GM21576 (cell line): ENCODE measurements around the gene DPP6.
"Not testable (repeated sequence)": the region's sequence is repeated elsewhere in the genome, so short reads cannot be mapped to it uniquely, and the experiment has no call there.

Source experiments
- ATAC-seq: cut with Tn5 transposase; IDR thresholded peaks from one replicate; pipeline ENCODE4 v1.9.1; 2021; ENCODE audit warnings: mild to moderate bottlenecking, moderate library complexity; ENCODE audit not compliant: unreplicated experiment

Gene DPP6

GRCh38 chr7:154914996-154915380, 862.8 kb downstream of the DPP6 start:
- ATAC-seq, result no peak

DNA sequence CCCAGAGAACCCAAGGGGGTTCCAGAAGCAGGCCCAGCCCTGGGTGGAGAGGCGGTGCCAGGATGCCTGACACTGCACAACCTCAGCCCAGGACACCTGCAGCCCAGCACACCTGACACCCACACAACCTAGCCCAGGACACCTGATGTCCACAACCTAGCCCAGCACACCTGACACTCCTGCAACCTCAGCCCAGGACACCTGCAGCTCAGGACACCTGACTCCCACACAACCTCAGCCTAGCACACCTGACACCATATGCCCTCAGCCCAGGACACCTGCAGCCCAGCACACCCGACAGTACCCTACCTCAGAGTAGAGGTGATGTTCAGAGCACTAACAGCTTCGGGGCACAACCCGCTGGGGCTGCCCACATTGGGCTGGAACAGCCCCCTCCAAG, 863.4 kb downstream of the DPP6 start:
- ATAC-seq, result no peak

DNA sequence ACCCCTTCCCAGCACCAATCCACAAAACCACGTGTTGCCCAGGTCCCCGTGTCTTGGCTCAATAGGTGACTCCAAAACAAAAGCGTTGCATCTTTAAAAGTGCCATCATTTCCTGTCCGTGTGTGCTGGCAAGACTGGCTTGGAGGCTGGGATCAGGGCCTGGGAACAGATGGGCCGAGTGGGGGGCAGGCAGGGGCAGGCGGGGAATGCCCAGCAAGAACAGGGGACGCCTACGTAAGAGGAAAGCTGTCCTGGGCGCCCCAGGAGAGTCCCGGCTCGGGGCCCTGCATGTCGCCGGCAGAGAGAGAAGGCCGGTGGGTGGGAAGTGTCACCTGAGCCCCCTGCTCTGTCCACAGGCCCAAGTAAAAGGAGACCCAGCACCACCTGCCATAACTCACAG, 864.2 kb downstream of the DPP6 start:
- ATAC-seq, result no peak

GRCh38 chr7:154916856-154917807, 864.9 kb downstream of the DPP6 start:
- ATAC-seq, result no peak

- ATAC-seq, result no peak
These were observed 865.6 kb downstream of the DPP6 start for GRCh38 chr7:154917808-154918160.

DNA sequence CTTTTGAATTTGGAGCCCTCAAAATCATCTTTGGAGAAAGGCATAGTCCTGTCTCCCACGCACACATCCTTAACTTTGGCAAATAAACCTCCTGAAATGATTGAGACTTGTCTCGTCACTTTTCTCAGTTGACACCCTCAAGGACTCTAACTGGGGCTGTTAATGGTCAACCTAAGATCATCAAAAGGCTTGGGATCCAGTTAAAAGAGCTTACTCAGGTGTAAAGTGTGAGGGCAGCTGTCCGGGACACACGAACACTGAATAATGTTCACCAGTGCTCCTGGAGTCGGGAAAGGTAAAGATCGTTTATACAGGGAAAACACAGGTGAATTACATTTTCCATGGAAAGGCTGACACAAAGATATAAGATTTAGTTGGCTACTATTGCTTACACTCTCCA, 866.1 kb downstream of the DPP6 start:
- no peak for ATAC-seq

- no peak for ATAC-seq
These were observed 866.5 kb downstream of the DPP6 start for GRCh38 chr7:154918741-154919140.

- ATAC-seq, result no peak
These were observed 867.4 kb downstream of the DPP6 start for GRCh38 chr7:154919344-154920225.

- not testable (repeated sequence) for ATAC-seq
These were observed 870.3 kb downstream of the DPP6 start for GRCh38 chr7:154922472-154922871.

GRCh38 chr7:154927624-154928125, 875.5 kb downstream of the DPP6 start:
- ATAC-seq, result peak; percentile 55

DNA sequence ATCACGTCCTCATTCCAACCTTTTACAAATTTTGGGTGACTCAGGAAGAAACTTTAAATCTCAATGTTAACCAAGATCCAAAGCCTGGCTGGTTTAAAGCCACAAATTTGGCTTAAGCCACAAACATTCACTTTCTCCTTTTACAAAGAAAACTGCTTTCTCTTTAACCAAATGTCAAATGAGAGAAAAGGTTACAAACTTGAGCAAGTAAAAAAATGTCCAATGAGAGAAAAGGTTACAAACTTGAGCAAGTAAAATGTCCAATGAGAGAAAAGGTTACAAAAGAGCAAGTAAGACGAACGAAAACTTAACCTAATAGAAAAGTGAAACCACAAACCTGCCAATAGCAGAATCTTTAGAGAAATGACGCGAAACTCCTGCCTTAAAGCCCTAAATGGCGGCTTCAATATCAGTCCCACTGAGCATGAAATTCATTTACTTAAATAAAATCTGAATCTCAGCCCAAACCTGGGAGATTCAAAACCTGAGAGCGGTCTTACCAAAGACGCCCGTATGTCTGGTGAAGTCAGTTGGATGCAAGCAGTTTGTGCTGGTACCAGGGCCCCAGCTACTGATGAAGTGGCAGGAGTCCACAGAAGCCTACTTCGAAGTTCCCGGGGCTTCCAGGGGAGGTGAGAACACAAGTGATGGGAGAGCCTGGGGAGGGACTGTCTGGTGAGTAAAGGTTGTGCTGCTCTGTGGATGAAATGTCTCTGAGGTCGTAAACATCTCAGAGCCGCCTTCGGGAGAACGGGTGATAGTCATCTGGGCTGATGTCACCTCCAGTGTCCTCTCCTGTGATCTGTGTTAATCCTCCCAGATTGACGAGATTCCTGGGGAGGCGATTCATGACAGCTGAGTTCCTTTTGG, 876.2 kb downstream of the DPP6 start:
- ATAC-seq, result peak; percentile 80

DNA sequence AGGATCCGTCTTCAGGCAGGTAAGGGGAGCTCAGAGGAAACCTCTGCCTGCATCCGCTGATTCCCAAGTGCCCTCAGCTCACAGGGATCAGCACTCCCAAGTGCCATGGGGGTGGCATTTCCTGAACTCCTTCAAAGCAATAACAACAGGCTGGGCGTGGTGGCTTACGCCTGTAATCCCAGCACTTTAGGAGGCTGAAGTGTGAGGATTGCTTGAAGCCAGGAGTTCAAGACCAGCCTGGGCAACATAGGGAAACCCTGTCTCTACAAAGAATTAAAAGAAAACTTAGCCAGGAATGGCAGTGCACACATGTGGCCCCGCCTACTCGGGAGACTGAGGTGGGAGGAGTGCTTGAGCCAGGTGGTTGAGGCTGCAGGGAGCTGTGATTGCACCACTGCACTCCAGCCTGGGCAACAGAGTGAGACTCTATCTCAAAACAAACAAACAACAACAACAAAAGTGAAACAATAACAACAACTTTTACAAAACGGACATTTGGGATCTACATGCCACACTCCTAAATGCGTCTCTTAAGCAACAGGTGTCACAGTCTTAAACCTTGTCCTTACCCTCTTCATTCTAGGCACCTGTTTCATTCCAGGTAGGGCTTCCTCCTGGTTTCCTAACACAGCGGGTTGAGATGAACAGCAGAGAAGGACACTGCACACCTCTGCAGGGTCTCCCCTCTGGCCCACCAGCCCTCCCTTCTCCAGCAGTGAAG, 877.0 kb downstream of the DPP6 start:
- no peak for ATAC-seq

GRCh38 chr7:154931906-154932305, 879.7 kb downstream of the DPP6 start:
- no peak for ATAC-seq

- ATAC-seq, result not testable (repeated sequence)
These were observed 882.3 kb downstream of the DPP6 start for GRCh38 chr7:154934353-154934952.

GRCh38 chr7:154937837-154938236, 885.6 kb downstream of the DPP6 start:
- ATAC-seq, result no peak

DNA sequence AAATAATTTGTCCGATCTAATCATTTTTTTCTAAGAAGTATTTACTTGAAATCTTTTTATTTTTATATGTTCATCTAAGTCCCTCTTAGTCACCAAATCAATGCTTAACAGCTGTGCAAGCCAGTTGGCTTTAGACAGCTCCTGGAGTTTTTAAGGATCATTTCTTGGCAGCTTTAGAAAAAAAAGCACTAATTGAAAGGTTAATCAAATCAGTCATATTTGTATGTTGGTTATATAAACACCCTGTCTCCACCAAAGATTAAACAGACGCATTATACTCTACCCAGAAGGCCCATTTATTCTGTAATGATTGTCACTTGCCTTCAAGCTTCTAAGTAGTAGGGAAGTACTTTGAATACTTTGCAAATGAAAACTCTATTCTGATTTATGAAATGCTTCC, 890.5 kb downstream of the DPP6 start:
- no peak for ATAC-seq
